VCaP (cell line): Measurements from ENCODE around the gene TAF4.

Experiments
- H3K27ac ChIP-seq: fragments of 450-650 bp; 2 replicates; pipeline ENCODE4 v1.5.1; 2017
- TF ChIP-seq, protein P1 (sequence below): fragments of 450-650 bp; conservative IDR thresholded peaks from 2 replicates; pipeline ENCODE4 v1.5.1; 2017; ENCODE audit warnings: mild to moderate bottlenecking, moderate library complexity

The TAF4 gene, protein sequence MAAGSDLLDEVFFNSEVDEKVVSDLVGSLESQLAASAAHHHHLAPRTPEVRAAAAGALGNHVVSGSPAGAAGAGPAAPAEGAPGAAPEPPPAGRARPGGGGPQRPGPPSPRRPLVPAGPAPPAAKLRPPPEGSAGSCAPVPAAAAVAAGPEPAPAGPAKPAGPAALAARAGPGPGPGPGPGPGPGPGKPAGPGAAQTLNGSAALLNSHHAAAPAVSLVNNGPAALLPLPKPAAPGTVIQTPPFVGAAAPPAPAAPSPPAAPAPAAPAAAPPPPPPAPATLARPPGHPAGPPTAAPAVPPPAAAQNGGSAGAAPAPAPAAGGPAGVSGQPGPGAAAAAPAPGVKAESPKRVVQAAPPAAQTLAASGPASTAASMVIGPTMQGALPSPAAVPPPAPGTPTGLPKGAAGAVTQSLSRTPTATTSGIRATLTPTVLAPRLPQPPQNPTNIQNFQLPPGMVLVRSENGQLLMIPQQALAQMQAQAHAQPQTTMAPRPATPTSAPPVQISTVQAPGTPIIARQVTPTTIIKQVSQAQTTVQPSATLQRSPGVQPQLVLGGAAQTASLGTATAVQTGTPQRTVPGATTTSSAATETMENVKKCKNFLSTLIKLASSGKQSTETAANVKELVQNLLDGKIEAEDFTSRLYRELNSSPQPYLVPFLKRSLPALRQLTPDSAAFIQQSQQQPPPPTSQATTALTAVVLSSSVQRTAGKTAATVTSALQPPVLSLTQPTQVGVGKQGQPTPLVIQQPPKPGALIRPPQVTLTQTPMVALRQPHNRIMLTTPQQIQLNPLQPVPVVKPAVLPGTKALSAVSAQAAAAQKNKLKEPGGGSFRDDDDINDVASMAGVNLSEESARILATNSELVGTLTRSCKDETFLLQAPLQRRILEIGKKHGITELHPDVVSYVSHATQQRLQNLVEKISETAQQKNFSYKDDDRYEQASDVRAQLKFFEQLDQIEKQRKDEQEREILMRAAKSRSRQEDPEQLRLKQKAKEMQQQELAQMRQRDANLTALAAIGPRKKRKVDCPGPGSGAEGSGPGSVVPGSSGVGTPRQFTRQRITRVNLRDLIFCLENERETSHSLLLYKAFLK

DNA sequence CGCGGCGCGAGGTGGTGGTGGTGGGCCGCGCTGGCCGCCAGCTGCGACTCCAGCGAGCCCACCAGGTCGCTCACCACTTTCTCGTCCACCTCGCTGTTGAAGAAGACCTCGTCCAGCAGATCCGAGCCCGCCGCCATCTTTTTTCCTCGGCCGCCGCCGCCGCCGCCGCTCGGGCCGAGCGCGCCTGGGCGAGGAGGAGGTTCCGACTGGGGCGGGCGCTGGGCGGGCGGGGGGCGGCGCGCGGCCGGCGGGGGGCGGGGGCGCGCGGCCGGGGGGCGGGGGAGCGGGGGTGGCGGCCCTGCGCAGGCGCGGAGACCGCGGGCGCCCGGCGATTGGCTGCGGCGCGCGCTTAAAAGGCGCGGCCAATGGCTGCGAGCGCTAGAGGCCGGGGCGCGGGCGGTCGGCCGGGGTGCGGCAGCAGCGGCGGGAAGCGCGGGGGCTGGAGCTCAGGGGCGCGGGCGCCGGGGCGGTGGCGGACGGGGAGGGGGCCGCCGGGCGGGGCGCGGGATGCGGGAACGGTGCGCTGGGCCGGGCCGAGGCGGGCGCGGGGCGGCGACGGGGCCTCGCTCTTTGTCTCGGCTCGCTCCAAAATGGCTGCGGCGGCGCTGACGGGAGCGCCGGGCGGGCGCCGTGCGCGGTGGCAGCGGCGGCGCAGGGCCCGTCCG is at the start of gene TAF4:
Gene TAF4 (minus strand): TSS at position 208 of the 665 bp plus-strand sequence. CDS start 71 bp downstream, at position 137.
- TF ChIP-seq, protein P1, sequence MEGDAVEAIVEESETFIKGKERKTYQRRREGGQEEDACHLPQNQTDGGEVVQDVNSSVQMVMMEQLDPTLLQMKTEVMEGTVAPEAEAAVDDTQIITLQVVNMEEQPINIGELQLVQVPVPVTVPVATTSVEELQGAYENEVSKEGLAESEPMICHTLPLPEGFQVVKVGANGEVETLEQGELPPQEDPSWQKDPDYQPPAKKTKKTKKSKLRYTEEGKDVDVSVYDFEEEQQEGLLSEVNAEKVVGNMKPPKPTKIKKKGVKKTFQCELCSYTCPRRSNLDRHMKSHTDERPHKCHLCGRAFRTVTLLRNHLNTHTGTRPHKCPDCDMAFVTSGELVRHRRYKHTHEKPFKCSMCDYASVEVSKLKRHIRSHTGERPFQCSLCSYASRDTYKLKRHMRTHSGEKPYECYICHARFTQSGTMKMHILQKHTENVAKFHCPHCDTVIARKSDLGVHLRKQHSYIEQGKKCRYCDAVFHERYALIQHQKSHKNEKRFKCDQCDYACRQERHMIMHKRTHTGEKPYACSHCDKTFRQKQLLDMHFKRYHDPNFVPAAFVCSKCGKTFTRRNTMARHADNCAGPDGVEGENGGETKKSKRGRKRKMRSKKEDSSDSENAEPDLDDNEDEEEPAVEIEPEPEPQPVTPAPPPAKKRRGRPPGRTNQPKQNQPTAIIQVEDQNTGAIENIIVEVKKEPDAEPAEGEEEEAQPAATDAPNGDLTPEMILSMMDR = no peak
- peak within 1 kb of the TSS; percentile 97 for H3K27ac ChIP-seq

DNA sequence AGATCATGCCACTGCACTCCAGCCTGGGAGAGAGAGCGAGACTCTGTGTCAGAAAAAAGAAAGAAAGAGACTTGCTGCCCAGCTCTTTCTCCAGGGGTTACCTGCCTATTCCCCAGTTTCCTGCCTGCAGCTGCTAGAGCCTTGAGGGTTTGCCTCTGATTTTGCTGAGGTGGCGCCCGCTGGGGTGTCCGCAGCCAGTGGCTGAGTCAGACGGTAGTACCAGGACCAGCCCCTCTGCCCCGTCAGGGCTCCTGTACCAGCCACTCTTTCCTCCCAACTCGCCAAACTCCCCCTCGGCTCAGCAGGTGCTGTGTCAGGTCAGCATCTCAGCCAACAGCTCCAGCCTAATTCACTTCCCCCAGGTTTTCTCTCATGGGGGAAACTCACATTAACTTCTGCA is 49.2 kb upstream of the TAF4 start:
- TF ChIP-seq, protein P1 = no peak

DNA sequence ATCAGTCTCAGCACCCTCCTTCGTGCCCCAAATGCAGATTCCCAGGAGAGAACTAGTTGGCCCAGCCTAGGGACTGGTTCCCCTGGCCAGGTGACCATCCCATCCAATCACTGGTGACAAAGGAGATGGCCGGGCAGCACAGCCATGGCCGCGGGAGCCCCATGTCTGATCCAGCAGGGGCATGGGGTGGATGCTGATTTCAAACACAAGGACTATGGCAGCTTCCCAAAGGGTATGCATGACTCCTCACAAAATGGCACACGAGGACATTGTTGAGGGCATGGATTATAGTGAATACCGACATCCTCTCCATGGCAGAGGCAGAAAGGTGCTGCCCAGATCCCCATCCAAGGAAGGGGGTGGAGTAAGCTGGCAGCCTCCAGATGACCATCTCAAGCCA is 46.7 kb upstream of the TAF4 start:
- no peak overlapping the region for H3K27ac ChIP-seq
- TF ChIP-seq, protein P1 = no peak

More for the DNA sequence above, 49.2 kb upstream of the TAF4 start:
- no peak overlapping the region for H3K27ac ChIP-seq

DNA sequence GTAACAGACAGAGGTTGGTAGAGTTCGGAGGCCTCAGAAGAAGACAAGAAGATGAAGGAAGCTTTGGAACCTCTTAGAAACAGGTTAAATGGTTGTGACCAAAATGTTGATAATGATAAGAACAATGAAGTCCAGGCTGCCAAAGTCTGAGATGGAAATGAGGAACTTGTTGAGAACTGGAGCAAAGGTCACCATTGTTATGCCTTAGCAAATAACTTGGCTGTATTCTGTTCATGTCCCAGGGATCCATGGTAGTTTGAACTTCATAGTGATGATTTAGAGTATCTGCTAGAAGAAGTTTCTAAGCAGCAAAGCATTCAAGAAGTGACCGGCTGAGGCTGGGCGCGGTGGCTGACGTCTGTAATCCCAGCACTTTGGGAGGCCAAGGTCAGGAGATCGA is 45.5 kb upstream of the TAF4 start:
- TF ChIP-seq, protein P1 = no peak
- no peak overlapping the region for H3K27ac ChIP-seq

DNA sequence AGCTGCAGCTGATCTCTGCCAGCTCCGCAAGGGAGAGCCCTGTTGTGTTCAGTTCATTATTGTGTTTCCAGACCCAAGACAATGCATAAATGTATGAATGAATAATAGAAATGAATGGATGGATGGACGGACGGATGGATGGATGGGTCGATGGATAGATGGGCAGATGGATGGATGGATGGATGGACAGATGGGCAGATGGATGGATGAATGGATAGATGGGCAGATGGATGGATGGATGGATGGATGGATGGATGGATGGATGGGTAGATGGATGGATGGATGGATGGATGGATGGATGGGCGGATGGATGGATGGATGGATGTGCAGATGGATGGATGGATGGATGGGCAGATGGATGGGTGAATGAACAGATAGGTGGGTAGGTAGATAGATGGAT is 39.9 kb upstream of the TAF4 start:
- TF ChIP-seq, protein P1 = no peak
- H3K27ac ChIP-seq = peak overlapping the region; percentile 65

DNA sequence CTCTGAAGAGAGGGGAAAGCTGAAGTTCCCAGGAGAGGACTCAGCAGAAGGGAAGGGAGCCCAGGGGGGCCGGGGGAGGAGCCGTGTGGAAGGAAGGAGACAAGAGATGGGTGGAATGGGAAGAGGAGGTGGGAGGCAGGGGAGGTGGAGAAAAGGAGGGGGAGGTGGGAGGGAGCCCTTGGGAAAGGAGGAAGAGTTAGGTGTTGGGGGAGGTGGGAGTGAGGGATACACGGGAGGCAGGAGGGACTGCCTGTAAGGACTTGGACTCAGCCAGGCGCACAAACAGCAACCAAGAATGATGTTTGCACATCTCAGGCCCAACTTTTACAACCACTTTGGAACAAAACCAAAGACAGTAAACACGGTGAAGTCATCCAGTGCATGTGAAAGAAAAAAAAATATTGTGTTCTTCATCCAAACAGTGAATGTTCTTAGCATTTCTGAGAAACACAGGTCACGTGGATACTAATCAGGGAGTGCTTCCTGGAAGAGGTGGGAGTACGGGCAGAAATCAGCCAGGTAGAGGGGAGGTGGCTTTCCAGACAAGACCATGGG is 39.2 kb upstream of the TAF4 start:
- TF ChIP-seq, protein P1 = no peak
- H3K27ac ChIP-seq = peak overlapping the region; percentile 65
